HEK293T (cell line): ENCODE results near the gene CALD1.

Experiments
- CTBP1 ChIP-seq: fragments of 450-650 bp; IDR thresholded peaks from 2 replicates; pipeline ENCODE4 v1.6.1; 2016; ENCODE audit warnings: borderline replicate concordance
- FOXA1 ChIP-seq: fragments of 450-650 bp; IDR thresholded peaks from 2 replicates; pipeline ENCODE4 v1.6.1; 2016; ENCODE audit warnings: mild to moderate bottlenecking
- FOXM1 ChIP-seq: fragments of 450-650 bp; IDR thresholded peaks from 2 replicates; pipeline ENCODE4 v1.6.1; 2017; ENCODE audit warnings: mild to moderate bottlenecking, borderline replicate concordance
- HDGF ChIP-seq: fragments of 450-650 bp; IDR thresholded peaks from 2 replicates; pipeline ENCODE4 v1.6.1; 2017; ENCODE audit warnings: antibody characterized with exemption, borderline replicate concordance
- L3MBTL2 ChIP-seq: fragments of 450-650 bp; conservative IDR thresholded peaks from 2 replicates; pipeline ENCODE4 v1.6.1; 2016; ENCODE audit warnings: mild to moderate bottlenecking
- NFRKB ChIP-seq: fragments of 450-650 bp; IDR thresholded peaks from 2 replicates; pipeline ENCODE4 v1.6.1; 2016; ENCODE audit warnings: mild to moderate bottlenecking, moderate library complexity
- PKNOX1 ChIP-seq: fragments of 450-650 bp; IDR thresholded peaks from 2 replicates; pipeline ENCODE4 v1.6.1; 2016
- SP1 ChIP-seq: fragments of 450-650 bp; IDR thresholded peaks from 2 replicates; pipeline ENCODE4 v1.6.1; 2017
- SUZ12 ChIP-seq: fragments of 450-650 bp; IDR thresholded peaks from 2 replicates; pipeline ENCODE4 v1.6.1; 2016; ENCODE audit warnings: mild to moderate bottlenecking
- TARDBP ChIP-seq: fragments of 450-650 bp; IDR thresholded peaks from 2 replicates; pipeline ENCODE4 v1.6.1; 2016
- ZNF384 ChIP-seq: fragments of 450-650 bp; IDR thresholded peaks from 2 replicates; pipeline ENCODE4 v1.6.1; 2016

- TF ChIP-seq PKNOX1 (no peak), ZNF384 (no peak), SP1 (no peak), NFRKB (no peak), FOXA1 (no peak), FOXM1 (no peak), HDGF (no peak), L3MBTL2 (no peak), SUZ12 (no peak), TARDBP (no peak), CTBP1 (no peak)
Measured at GRCh38 chr7:134966691-134967090, 187.3 kb downstream of the CALD1 start.
